A375 (cell line): Measurements from ENCODE around the gene ZNF726. TPM values are rescaled to one million over a fixed set of nuclear protein-coding genes. Genes with fewer than 3 reads are reported as not detected.

Experiments used
- total RNA-seq: library from RNA; depleted of rRNA; stranded (reverse); fragments of >200 nt; shearing (Covaris generic); gene quantifications from 2 replicates; pipeline ENCODE4 v1.2.3, GENCODE V29; 2014; rRNA removed

Gene ZNF726
- total RNA-seq: 17.3 and 20.1 TPM in 2 replicates

DNA sequence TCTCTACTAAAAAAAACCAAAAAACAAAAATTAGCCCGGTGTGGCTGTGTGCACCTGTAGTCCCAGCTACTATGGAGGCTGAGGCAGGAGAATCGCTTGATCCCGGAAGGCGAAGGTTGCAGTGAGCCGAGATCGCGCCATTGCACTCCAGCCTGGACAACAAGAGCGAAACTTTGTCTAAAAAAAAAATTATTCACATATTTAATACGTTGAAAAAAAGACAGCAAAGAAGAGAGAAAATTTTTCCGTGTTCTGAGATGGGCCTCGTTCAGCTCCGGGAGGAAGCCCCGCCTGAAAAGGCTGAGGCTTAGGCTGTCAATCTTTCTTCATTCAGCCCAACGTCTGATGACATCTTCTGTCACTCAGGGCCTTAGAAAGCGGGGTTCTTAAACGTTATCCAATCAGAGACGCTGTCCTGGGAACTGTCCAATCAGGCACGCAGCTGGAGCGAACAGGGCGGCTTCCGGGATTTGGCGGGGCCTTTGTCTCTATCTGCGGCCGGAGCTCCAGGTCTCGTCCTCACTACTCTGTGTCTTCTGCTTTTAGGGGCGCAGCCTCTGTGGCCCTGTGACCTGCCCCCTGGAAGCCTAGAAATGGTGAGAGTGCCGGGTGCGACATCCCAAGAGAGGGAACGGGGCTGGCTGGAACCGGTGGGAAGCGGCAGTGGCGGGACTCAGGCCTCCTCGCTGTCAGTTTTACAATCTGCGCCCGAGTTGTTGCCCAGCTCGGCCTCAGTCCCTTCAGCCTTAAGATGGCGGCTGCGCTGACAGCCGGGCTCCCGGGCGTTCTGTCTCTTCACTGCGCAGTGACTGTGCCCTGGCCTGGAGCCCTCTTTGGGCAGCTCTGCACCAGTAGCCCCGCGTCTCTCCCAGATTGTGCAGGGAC lies at the start of gene ZNF726:
Gene ZNF726 (plus strand): TSS at position 485 of the 885 bp plus-strand sequence. CDS start 109 bp downstream, at position 594.

Other genes starting within 250 kb of the ZNF726 start
- 19.9 and 26.1 TPM in 2 replicates for gene ZNF675, start 227.7 kb upstream of the ZNF726 start, total RNA-seq
- 1.7 and 1.9 TPM in 2 replicates for gene ZNF681, start 156.0 kb upstream of the ZNF726 start, total RNA-seq
- gene ZNF254, start 172.3 kb downstream of the ZNF726 start, total RNA-seq: 6.2 and 9.4 TPM in 2 replicates